Measurements from ENCODE around the gene IFIT1B. TPM values are rescaled to one million over a fixed set of nuclear protein-coding genes. Genes with fewer than 3 reads are reported as not detected.
"Not testable (repeated sequence)": the region's sequence is repeated elsewhere in the genome, so short reads cannot be mapped to it uniquely, and the experiment has no call there.

Gene IFIT1B
- total and polyA plus RNA-seq, 2 of the 8 experiments (the other 6 are each of a cell fraction or from before 2014, with no cell fraction given): not detected

DNA sequence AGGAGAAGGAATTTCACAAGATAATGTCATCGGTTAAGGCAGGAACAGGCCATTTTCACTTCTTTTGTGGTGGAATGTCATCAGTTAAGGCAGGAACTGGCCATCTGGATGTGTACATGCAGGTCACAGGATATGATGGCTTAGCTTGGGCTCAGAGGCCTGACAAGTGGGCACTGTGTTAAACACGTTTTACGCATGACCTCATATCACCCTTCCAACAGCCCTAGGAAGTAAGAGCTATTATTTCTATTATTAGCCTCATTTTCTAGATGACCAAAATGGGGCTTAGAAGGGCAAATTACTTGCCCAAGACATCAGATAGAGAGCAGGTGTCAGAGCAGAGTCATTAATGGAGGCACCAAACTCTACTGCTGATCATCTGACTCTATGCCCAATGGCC is 47.8 kb upstream of the IFIT1B start:
- H3K79me1 ChIP-seq (ENCODE audit: low read depth, low read length); H3K4ac ChIP-seq (replicated peaks; ENCODE audit: insufficient read length, low read depth, low read length); H3K23me2 ChIP-seq (ENCODE audit: low read depth, low read length); H3K18ac ChIP-seq (ENCODE audit: extremely low read depth, low read length); H3K23ac ChIP-seq (ENCODE audit: insufficient read length); FAIRE-seq; H2AFZ ChIP-seq (ENCODE audit: low read length); H3K79me2 ChIP-seq (ENCODE audit: control insufficient read depth in 1 of 2, insufficient read depth in 2 of 2, low read length in 2 of 2); CTCF ChIA-PET (ENCODE audit: partially characterized antibody); H2BK5ac ChIP-seq (ENCODE audit: low read depth, low read length); H4K5ac ChIP-seq (ENCODE audit: insufficient read length, low read depth, low read length); H3K4me3 ChIP-seq (ENCODE audit: extremely low read depth in 1 of 4, insufficient read depth in 2 of 4, low read depth in 3 of 4, low read length in 4 of 4); H3K4me2 ChIP-seq (ENCODE audit: insufficient read depth in 1 of 2, low read depth in 2 of 2, low read length in 2 of 2); H4K91ac ChIP-seq (replicated peaks; ENCODE audit: insufficient read length, low read length); H3K56ac ChIP-seq (replicated peaks; ENCODE audit: insufficient read length, low read depth, low read length); H3K36me3 ChIP-seq (ENCODE audit: control insufficient read depth in 2 of 4, insufficient read depth in 4 of 4, low read length in 3 of 4); H3K27ac ChIP-seq (ENCODE audit: low read depth, low read length); H3K14ac ChIP-seq (ENCODE audit: insufficient read length); H2BK20ac ChIP-seq (ENCODE audit: low read length); H3K9ac ChIP-seq (replicated peaks in 1 of 4; ENCODE audit: extremely low read depth in 1 of 4, low read depth in 3 of 4, low read length in 3 of 4); H4K20me1 ChIP-seq (replicated peaks in 1 of 2; ENCODE audit: control insufficient read depth in 1 of 2, insufficient read depth in 2 of 2, low read length in 2 of 2); H2BK15ac ChIP-seq (ENCODE audit: low read length); H4K8ac ChIP-seq (ENCODE audit: extremely low read depth, insufficient read depth, low read length); DNase-seq (ENCODE audit: low read depth in 1 of 2, low spot score in 2 of 2); H3K27me3 ChIP-seq (replicated peaks in 1 of 4; ENCODE audit: control insufficient read depth in 3 of 4, extremely low read depth in 1 of 4, insufficient read depth in 3 of 4, low read length in 3 of 4); H3K9me3 ChIP-seq (ENCODE audit: insufficient read depth in 2 of 2, low read depth in 1 of 2, low read length in 1 of 2); H2BK120ac ChIP-seq (replicated peaks; ENCODE audit: low read depth, low read length): not testable (repeated sequence)
- Histone ChIP-seq H2BK12ac (ENCODE audit: low read depth, low read length) (0 out of 2 replicates have a peak overlapping the region, but pooled peaks have one; percentile 2), H2AK5ac (ENCODE audit: low read depth, low read length) (peak overlapping the region; percentile 75; the same call in 1 of the 2 replicates), H3K4me1 (replicated peaks in 1 of 4; ENCODE audit: control insufficient read depth in 3 of 4, insufficient read depth in 4 of 4, low read length in 3 of 4) (peaks cover 8 to 26% (median 10%) of the 10 kb centered on the region in 4 experiments; a peak in 6 of 7 replicates)
- POLR2A ChIA-PET (ENCODE audit: partially characterized antibody): interaction anchor here (1.4 kb wide), 1 partner anchor 39 kb away, joined by 4 read pairs; no protein-coding TSS in a partner anchor
- WGBS, 2 experiments (ENCODE audit: extremely low coverage in 1 of 2, insufficient coverage in 1 of 2, insufficient read length in 1 of 2, insufficient replicate concordance in 2 of 2, low coverage in 1 of 2, low lambda C conversion rate in 2 of 2, missing lambda C conversion rate in 1 of 2): 88% methylated on average over 3 of the region's 3 CpGs; no CpG with 5 or more reads in 1 of the 2 experiments

Measured in H1 (cell line).